ENCODE data around the gene ZFYVE26. TPM values are rescaled to one million over a fixed set of nuclear protein-coding genes. Genes with fewer than 3 reads are reported as not detected.
A peak's percentile ranks its signal among the peaks of the same experiment; 100 is the strongest.
"Not testable (repeated sequence)": the region's sequence is repeated elsewhere in the genome, so short reads cannot be mapped to it uniquely, and the experiment has no call there.

Gene ZFYVE26
- total RNA-seq, 1 donor from 2014 or later: 16.5 TPM

DNA sequence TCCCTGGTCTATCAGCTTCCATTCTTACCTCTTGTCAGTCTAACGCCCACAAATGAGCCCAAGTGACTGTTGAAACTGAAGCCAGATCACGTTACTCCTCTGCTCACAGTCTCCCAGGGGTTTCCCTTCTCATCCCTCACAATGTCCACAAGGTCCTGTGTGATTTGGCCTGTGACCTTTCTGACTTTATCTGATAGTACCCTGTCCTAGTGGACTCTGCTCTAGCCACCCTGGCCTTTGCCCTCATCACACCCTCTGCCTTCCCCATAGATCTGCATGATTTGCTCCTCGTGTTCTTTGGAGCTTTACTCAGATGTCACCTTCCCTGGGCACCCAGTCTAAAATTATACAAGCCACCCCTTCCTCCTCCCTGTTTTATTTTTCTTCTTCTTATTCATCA lies 59.2 kb downstream of the ZFYVE26 start:
- no peak for DNase-seq (ENCODE audit: low read depth in 2 of 2)

DNA sequence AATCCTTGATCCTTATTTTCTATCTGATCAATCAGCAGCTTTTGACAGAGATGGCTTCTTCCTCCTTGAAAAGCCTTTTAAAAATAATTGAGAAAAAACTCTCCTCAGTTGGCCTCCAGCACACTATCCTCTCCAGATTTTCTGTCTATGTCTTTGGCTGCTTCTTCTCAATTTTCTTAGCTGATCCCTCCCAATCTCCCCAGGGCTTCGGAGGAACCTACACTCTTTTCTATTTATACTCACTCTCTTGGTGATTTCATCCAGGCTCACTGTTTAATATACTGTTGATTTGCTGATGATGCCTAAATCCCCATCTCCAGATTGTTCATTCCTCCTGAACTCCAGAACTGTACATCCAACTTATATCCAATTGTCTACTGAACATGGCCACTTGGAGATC lies 59.9 kb downstream of the ZFYVE26 start:
- DNase-seq (ENCODE audit: low read depth in 2 of 2): no peak

DNA sequence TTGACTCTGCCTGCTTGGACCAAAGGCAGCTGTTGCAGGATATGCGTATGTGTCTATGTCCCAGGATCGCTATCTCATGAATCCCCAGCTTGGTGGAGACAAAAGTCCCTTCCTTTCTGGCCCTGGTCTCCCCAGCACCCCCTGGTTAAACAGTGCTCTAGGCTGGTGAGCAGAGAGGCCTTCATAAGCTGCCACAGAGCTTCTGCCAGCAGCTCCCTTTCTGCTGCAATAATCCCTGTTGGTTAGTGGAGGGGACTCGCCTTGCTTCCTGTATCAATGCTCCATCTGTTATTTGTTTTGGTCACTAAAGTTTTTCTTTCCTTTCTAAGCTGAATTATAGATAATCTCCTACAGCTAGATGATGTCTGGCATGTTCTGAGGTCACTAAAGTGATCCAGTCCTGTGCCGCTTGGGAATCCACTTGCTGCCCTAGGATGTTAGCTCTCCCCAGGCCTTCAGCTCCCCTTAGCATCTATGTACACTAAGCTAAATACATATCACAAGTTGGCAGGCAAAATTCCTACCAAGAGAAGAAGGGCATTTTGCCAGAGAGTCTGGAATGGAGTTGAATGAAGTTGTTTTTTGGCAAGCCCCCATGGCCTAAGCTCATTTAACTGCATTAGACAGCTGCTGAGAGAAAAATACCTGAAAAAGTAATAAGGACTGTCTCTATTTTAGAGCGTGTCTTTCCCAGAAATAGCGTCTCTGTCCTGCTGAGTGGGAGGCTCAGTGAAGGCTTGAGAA lies 66.9 kb downstream of the ZFYVE26 start:
- DNase-seq (ENCODE audit: low read depth in 2 of 2): peak in 1 of 2 donors; percentile 48

DNA sequence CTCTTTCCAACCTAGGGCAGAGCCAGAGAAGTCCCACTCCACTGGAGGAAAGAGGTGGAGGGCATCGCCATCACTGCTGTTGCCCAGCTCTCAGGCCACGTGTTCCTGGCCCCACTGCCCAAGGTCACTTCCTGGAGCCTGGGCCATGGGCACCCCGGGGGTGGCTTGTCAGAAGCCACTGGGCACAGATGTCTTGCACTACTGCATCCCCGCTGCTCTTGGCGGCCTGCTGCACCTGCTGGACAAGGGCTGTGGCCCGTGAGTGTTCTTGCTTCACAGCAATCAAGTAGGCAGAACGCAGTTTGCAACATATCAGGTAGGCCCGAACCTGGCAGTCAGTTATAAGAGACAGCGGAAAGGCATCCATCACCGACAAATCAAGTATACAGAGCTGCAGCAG lies 68.1 kb downstream of the ZFYVE26 start:
- no peak for DNase-seq (ENCODE audit: low read depth in 2 of 2)

DNA sequence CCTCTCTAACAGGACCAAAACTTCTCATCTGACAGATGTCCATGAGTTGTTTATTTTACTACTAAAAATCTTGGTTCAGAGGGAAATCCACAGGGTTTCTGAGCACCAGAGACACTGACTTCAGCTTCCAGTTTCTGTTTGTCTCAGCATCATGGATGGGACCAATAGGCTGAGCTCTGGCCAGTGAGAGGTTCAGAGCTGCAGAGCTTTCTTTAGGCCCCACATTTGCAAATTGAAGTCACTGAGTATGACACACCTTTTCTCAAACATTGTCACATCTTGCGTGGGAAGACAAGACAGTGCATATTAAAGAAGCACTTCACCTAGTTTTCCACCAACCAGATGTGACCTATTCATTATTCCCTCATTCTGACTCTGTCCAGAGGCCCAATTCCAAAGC lies 69.5 kb downstream of the ZFYVE26 start:
- DNase-seq (ENCODE audit: low read depth in 2 of 2): no peak

DNA sequence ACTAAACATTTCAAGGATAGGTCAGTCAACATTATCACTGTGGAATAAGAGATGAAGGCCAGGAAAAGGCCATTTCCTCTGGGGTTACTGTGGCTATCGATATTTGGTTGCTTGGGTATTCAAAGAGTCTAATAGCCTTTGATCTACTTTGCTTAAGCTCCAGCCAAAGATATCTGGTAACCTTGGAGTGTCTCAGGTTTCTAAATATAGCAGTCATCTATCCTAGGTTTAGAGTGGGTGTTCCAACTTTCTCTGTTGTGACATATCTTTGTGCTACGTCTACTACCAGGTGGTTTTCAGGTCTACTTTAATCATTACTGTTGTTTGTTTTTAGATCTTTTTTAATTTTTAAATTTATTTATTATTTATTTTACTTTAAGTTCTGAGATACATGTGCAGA lies 72.3 kb downstream of the ZFYVE26 start:
- DNase-seq (ENCODE audit: low read depth in 2 of 2): no peak

DNA sequence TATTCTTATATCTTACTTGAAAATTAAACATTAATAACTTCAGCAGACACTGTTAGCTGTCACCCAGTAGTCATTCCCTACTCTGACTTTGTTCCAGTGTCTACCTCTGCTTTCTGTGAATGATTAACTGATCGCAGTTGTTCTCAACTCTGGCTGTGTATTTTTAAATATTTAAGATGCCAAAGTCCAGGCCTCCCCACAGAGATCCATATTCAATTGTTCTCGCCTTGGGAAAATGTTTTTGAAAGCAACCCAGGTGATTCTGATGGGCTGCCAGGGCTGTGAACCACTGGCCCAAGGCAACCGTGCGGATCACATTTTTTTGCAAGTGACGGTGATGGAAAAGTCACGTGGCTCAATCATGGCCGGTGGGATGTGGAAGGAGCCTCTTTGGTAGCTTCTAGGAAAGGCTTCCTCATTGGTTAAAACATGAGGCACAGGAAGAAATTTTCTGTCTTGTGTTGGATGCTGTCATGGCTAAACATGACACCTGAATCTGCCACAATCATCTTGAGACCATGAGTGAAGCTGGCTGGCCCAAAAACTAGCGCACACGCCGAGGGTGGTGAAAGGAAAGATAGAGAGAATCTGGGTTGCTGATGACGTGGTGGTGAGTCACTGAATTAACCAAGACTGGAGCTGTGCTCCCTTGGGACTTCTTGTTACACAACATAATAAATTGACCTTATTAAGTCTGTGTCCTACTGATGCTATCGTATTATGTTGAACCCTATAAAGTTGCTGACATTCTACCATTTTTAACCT lies 77.5 kb downstream of the ZFYVE26 start:
- DNase-seq (ENCODE audit: low read depth in 2 of 2): peak in 1 of 2 donors; percentile 49

DNA sequence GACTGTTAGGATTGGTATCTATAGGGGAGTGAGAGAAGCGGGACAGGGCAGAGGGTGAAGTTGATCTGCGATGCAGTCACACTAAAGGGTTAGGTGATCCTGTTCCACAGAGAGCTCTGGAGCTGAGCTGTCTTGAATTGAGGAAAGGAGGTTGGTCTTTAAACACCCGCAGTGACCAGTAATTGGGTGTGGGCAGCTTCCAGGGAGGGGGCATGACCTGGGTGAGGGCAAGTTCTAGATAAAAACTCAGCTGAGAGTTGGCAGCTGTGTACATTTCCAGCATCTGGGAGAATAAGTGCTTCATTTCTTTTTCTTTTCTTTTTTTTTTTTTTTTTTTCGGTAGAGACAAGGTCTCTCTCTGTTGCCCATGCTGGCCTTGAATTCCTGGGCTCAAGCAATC lies 79.6 kb downstream of the ZFYVE26 start:
- DNase-seq (ENCODE audit: low read depth in 2 of 2): no peak

DNA sequence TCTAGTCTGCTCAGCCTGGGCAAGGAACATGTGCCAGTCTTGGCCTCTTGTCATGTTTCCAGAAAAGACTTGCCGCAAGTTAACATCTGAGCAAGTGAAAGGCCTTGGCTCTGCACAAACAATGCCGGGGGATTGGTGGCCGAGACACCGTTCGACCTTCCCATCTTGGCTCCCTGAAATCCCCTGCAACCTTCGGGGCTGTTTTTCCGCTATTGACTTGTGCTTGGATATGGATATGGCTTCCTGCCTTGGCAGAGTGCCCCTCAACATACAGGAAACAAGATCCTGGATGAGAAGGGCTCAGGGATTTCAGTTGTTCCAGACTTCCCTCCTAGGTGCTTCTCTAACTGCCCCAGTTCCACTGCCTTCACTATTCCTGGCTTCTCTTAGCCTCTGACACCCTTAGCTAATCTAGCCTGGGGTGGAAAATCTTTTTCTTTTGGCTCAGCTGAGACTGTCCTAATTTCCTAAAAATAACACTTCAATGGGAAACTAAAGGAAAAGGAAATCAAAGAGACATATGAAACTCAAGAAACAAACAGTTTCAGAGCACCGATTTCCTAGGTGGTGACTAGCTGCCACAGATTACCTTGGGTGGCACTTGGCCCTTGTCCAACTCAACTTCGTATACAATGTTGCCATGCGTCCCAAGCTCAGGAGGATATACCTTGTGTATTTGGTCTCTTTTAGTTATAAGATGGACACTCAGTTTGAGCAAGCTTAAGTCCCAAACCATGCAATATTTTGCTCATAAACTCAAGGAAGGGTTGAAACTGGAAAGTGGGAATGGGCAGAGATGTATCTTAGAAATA lies 80.8 kb downstream of the ZFYVE26 start:
- peak; percentile 26 to 44 for DNase-seq (ENCODE audit: low read depth in 2 of 2)

DNA sequence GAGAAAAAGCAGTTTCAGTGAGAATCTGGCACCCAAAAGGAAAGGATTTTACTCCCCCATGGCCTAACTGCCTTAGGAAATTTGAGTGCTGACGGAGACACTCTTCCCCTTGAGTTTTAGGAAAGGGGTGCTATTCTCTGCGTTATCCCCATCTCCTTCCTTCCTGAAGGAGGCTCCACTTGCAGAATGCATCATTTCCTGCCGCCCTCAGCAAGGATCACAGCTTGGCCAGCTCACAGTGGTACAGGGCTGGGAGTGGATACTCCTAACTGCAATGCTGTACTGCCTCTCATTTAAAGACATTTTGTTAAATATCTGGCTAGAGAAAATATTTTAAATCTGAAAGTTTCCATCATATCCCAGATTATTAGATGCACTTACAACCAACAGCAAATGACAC lies 81.7 kb downstream of the ZFYVE26 start:
- DNase-seq (ENCODE audit: low read depth in 2 of 2): peak in 1 of 2 donors; percentile 58

DNA sequence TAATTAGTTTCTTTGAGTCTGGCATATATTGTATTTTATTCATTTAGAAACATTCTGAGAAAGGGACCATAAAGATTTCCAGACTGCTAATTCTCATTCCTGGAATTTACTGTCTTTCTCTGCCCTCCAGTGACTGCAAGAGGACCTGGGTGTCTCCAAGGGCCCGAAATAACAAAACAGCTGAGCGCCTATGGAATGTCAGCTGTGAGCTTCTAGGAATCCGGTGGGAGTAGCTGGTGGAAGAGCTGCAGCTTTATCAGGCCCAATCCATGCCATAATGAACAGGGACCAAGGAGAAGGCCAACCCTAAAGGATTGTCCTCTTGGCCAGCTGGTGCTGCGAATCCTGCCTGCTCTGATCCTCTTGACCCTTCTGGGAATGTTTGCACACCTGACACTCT lies 82.8 kb downstream of the ZFYVE26 start:
- DNase-seq (ENCODE audit: low read depth in 2 of 2): no peak

DNA sequence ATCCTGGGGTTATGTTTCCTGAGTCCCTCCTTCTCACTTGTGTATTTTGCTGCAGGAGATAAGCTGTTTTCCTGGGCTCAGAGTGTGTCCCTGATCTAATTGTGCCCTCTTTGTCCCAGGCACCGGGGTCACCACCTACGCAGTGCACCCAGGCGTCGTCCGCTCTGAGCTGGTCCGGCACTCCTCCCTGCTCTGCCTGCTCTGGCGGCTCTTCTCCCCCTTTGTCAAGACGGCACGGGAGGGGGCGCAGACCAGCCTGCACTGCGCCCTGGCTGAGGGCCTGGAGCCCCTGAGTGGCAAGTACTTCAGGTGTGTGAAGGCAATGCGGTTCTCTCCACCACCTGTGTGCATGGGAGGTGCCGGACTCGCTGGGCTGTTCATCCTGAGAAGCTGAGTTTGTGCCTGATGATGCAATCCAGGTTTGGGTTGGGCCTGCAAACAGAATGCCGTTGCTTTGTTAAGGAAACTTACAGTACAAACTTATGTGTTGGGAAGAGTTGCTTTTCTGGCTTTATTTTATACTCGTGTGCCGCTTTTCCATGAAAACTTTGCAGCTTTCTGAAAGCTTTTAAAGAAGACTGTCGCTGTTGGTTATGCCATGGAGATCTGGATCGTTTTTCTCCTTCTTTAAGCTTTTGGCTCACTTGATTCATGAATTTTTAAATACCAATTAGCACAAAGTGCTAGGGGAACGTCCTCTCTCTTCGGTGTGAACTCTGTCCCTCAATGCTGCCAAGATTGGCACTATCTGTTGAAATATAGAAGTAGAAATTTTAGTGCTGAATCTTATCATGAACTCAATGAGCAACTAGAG lies 87.1 kb downstream of the ZFYVE26 start:
- DNase-seq (ENCODE audit: low read depth in 2 of 2): no peak

DNA sequence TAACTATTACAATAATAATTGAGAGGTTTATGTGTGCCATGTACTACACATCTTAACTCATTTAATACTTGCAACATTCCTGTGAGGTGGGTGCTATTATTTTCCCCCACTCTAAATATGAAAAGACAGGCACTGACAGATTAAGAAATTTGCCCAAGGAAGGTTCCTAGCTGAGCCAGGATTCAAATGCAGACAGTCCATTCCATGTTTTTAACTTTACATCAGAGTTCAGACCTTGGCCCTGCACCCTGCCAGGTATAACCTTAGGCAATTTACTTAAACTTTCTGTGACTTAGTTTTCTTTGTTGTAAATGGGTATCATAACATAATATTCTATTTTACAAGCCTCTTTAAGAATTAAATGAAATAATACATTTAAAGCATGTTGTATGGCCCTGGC lies 88.1 kb downstream of the ZFYVE26 start:
- DNase-seq (ENCODE audit: low read depth in 2 of 2): no peak

DNA sequence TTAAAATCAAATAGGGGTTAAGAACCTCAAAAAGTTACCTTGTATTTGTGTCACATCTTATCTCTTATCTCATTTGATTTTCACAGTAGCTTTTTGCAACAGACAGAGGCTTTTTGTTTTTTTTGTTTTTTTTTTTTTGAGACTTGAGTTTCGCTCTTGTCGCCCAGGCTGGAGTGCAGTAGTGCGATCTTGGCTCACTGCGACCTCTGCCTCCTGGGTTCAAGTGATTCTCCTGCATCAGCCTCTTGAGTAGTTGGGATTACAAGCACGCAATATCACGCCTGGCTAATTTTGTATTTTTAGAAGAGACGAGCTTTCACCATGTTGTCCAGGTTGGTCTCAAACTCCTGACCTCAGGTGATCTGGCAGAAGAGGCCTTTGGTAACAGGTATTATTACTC lies 89.0 kb downstream of the ZFYVE26 start:
- DNase-seq (ENCODE audit: low read depth in 2 of 2): no peak

DNA sequence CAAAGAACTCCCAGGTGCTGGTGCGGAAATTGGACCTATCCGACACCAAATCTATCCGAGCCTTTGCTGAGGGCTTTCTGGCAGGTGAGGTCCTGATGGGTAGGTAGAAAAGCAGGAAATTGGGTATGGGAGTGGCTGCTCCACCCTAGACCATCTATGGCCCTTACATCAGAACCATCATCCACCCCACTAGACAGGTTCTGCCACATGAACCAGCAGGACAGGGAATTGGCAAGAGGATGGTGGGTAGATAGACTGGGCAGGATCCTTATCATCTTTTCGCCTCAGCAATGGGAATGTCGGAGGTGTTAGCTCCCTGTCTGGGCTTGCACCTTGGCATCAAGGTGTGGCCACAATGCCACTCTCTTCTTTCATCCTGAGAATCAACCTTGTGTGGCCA lies 91.2 kb downstream of the ZFYVE26 start:
- DNase-seq (ENCODE audit: low read depth in 2 of 2): no peak

DNA sequence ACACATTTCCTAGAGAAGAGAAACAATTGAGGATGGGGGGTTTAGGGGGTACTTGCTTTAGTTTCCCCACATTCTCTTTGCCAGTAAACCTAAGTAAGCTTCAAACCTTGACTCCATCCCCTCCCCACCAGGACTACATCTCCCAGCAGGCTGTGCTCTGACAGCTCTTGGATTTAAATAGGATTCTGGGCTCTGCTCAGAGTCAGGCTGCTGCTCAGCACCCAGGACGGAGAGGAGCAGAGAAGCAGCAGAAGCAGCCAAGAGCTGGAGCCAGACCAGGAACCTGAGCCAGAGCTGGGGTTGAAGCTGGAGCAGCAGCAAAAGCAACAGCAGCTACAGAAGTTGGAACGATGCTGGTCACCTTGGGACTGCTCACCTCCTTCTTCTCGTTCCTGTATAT lies 94.1 kb downstream of the ZFYVE26 start:
- DNase-seq (ENCODE audit: low read depth in 2 of 2): no peak

DNA sequence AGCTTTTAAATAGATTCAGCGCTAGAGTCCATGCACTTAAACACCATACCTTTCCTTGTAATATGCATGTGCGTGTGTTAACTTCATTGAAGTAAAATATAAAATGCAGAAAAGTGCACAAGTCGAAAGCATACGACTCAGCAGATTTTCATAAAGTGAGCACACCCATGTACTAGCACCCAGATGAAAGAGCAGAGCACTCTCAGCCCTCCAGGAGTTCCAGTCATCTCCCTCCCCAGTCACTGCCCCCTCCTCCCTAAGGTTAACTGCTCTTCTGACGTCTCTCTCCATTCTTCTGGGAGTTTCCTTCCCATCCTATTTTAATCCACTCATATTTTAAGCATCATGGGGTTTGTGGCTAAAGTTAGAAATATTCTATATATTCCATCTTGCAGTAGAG lies 94.5 kb downstream of the ZFYVE26 start:
- no peak for DNase-seq (ENCODE audit: low read depth in 2 of 2)

DNA sequence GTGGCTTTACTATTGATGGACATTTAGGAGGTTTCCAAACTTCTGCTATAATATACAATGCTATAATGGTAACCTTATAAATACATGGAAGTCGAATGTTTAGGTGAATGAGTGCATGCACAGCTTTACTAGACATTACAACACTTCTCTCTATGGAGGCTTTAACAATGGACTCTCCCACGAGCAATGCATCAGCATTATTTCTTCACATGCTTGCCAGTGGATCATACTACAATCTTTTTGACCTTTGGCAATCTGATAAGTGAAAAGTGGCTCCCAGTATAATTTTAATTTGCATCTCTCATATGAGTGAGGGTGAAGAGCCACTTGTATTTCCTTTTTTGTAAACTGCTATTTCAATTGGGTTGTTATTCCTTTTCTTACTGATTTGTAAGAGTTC lies 96.5 kb downstream of the ZFYVE26 start:
- DNase-seq (ENCODE audit: low read depth in 2 of 2): no peak

DNA sequence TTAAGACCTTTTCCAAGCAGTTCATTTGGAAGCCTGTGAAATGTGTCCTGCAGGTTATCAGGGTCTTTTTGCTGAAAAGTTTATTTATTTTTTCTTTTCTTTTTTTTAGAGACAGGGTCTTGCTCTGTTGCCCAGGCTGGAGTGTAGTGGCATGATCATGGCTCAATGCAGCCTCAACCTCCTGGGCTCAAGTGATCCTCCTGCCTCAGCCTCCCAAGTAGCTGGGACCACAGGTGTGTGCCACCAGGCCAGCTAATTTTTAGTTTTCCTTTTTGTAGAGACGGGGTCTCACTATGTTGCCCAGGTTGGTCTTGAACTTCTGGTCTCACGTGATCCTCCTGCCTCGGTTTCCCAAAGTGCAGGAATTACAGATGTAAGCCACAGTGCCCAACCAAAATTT lies 97.0 kb downstream of the ZFYVE26 start:
- DNase-seq (ENCODE audit: low read depth in 2 of 2): not testable (repeated sequence)

DNA sequence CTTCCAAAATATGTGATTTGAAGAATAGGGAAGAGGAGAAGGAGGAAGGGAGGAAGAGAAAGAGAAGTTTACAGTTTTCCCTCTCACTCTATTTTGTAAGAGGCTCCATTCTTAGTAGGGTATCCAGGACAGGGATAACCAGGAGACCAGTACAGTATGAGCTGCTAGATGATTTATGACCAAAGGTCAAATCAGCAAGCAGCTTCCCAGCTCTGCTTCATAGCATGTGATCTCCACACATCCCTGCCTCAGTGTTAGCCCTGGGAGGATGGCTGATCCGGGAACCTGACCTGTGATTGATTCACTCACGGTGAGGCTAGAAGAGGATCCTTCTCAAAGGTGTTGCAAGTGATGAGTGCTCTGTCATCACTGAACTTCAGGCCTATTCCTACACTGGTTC lies 98.1 kb downstream of the ZFYVE26 start:
- DNase-seq (ENCODE audit: low read depth in 2 of 2): no peak

DNA sequence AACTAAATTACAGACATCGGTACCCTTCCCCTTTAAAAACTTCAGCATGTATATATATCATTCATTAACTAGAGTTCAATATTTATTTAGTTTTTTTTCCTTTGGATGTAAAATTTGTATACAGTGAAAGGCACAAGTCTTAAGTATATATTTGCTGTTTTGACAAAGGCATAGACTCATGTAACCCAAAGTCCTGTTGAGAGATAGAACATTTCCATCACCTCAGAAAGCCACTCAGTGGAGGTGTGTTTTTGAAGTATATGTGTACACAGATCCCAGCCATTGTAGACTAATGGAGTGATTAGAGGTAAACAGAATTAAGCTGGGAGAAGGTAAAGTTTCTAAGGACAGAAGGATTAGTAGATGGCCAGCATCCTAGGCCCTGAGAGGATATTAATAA lies 99.3 kb downstream of the ZFYVE26 start:
- no peak for DNase-seq (ENCODE audit: low read depth in 2 of 2)

Measured in lung microvascular endothelial cell (primary cell).